ENCODE data around the gene C11orf97. TPM values are rescaled to one million over a fixed set of nuclear protein-coding genes. Genes with fewer than 3 reads are reported as not detected.

Gene C11orf97
- total and polyA plus RNA-seq, 2 of the 13 experiments (the other 11 are each of a cell fraction or from before 2014, with no cell fraction given), result 0.35 TPM; not detected in 1

- TF ChIP-seq AHDC1 (CRISPR knock-in tag; IDR thresholded peaks at IDR 0.05; ENCODE audit: borderline replicate concordance), result no peak
- no peak for TF ChIP-seq CREM (IDR thresholded peaks at IDR 0.05)
- no peak for TF ChIP-seq CREM (CRISPR knock-in tag; IDR thresholded peaks at IDR 0.05)
- 0 out of 2 replicates have a peak, but pooled peaks have one; percentile 66 for TF ChIP-seq TGIF2 (CRISPR knock-in tag; IDR thresholded peaks at IDR 0.05)
- no peak for TF ChIP-seq ZNF547 (CRISPR knock-in tag; IDR thresholded peaks at IDR 0.05)
- no peak for TF ChIP-seq ZNF280B (CRISPR knock-in tag; IDR thresholded peaks at IDR 0.05; ENCODE audit: borderline replicate concordance)
- TF ChIP-seq ZNF382 (CRISPR knock-in tag; IDR thresholded peaks at IDR 0.05; ENCODE audit: borderline replicate concordance), result no peak
- TF ChIP-seq ZNF333 (CRISPR knock-in tag; IDR thresholded peaks at IDR 0.05; ENCODE audit: borderline replicate concordance), result peak; percentile 70; the same call in 1 of the 2 replicates
- no peak for TF ChIP-seq MED1 (CRISPR knock-in tag; IDR thresholded peaks at IDR 0.05)
- TF ChIP-seq SATB2 (CRISPR knock-in tag; IDR thresholded peaks at IDR 0.05), result no peak
- no peak for TF ChIP-seq ZNF282 (IDR thresholded peaks at IDR 0.05; ENCODE audit: partially characterized antibody)
- no peak for TF ChIP-seq ZNF549 (CRISPR knock-in tag; IDR thresholded peaks at IDR 0.05)
- peak; percentile 63; the same call in 1 of the 2 replicates for TF ChIP-seq MEIS2 (CRISPR knock-in tag; IDR thresholded peaks at IDR 0.05)
- TF ChIP-seq ZNF431 (CRISPR knock-in tag; IDR thresholded peaks at IDR 0.05; ENCODE audit: borderline replicate concordance, low read depth), result no peak
- no peak for TF ChIP-seq BCLAF1 (IDR thresholded peaks at IDR 0.05)
- TF ChIP-seq ZNF556 (CRISPR knock-in tag; IDR thresholded peaks at IDR 0.05; ENCODE audit: borderline replicate concordance), result peak; percentile 59; the same call in 1 of the 2 replicates
Measured at GRCh38 chr11:94511932-94512781, at the start of gene C11orf97 (continued).

All from HepG2 (cell line).